ENCODE data around the gene WDR49.

DNA sequence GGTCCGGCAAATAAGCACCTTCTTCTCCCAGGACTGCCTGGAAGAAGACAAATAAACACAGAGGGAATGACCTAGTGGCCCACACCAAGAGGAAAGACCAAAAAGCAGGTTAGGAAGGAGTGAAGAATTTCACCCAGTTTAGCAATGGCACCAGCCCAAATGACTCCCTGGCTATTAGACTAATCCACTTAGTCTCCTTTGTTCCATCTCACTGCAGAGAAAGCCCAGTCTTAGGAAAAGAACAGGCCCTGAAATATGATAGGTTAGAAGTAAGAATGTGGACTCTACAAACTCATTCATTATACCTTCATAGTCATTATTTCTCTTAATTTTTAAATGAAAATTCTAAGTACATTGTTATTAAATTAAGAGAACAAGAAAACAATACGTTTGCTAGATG is 203.1 kb downstream of the WDR49 start:
- TF ChIP-seq, protein P1, sequence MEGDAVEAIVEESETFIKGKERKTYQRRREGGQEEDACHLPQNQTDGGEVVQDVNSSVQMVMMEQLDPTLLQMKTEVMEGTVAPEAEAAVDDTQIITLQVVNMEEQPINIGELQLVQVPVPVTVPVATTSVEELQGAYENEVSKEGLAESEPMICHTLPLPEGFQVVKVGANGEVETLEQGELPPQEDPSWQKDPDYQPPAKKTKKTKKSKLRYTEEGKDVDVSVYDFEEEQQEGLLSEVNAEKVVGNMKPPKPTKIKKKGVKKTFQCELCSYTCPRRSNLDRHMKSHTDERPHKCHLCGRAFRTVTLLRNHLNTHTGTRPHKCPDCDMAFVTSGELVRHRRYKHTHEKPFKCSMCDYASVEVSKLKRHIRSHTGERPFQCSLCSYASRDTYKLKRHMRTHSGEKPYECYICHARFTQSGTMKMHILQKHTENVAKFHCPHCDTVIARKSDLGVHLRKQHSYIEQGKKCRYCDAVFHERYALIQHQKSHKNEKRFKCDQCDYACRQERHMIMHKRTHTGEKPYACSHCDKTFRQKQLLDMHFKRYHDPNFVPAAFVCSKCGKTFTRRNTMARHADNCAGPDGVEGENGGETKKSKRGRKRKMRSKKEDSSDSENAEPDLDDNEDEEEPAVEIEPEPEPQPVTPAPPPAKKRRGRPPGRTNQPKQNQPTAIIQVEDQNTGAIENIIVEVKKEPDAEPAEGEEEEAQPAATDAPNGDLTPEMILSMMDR (IDR thresholded peaks at IDR 0.05), result no peak
- no peak for TF ChIP-seq POLR2A (IDR thresholded peaks at IDR 0.05)

Measured in lower leg skin (tissue), 3 donors.